ENCODE data around the gene AKAP13.
A peak's percentile ranks its signal among the peaks of the same experiment; 100 is the strongest.
"Not testable (repeated sequence)": the region's sequence is repeated elsewhere in the genome, so short reads cannot be mapped to it uniquely, and the experiment has no call there.

The AKAP13 gene

DNA sequence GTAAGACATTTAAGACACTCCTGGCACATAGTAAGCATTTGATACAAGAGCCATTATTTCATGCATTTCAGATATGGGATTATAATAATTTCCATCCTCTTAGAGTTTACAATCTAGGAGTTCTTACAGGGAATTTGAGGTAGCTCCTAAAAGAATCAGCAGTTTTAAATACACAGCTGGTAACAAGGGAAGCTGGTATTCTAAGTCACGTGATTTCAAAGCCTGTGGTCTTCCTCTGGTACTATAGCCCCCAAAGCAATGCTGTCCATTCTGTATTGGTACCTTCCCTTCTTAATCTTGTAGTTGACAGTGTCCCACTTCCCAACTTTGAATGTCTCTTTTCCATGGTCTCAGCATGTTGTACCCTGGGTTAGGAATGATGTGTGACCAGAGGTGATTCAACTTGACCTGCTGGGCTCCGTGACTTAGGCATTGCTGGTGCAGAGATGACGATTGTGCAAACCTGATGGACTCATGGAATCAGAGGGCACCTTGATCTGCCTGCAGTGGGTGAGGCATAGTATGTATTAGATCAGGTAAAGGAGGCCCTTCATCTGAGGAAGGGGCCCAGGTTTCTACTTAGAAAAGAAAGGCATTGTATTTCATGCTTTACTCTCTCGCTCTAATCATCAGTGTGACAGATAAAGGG lies 122.9 kb downstream of the AKAP13 start:
- no peak for DNase-seq

DNA sequence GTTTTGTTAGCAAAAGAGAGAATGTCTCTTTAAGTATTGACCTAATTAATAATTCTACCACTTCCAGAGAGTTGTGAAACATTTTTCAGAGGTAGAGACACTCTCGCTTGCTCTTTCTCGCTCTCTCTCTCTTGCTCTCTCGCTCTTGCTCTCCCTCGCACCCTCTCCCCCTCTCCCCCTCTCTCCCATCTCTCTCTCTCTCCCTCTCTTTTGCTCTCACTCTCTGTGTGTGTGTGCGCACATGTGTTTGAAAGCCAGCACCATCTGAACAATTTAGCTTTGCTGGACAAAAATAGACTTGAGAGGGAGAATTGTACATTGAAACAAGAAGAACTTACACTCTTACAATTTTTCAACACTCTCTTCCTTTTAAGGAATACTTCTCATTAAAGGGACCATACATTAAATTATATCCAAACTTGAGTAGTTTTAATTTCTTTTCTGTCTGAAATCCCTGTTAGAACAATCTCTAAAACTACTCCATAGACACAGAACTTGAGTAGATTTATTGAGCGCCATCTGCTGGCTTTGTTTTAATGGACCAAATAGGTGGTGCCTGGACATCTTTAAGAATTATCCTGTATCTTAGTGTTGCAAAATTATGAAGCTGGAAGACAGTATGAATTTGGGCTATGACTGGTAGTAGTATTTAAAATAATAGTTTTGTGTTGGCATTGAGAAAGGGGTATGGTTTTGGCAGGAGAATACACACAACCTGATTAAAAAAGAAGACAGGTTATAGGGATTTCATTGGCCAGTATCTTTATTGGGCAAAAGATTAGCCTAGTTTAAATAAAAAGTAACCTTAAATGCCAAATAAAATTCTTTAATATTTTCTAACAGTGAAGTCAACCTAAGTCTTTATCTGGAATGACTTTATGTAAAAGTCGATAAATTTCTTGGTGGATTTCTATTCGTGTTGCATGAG lies 124.6 kb downstream of the AKAP13 start:
- DNase-seq, result peak; percentile 20

DNA sequence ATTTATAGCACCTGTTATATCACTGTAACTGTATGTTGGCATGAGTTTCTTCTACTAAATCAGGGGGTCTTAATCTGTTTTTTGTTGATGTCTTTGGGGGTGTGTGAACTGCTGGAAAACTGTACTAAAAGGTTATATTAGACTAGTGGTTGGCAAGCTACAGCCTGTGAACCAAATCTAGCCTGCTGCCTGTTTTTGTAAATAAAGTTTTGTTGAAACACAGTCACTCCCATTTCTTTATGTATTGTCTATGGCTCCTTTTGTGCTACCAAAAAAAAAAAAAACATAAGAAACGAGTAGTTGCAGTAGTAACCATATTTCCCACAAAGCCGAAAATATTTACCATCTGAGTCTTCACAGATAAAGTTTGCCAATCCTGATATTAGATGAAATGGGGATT lies 126.7 kb downstream of the AKAP13 start:
- no peak for DNase-seq

DNA sequence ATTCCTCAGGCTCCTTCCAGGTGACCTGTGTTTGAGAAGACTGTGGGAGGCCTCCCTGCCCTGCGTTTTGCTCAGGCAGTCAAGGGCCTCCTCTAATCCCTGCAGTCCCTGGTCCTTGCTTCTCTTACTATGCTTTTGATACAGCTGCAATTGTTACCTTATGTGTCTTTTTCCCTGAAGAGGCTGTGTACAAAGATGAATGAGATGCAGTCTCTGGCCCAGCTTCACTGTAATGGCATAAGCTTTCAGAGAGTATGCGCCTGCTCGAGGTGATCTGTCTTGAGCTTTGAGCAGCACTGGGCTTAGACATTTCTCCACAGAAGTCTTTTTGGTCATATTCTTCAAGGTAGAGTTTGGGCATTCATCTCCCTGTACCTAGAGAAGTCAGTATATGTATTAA lies 129.6 kb downstream of the AKAP13 start:
- no peak for DNase-seq

DNA sequence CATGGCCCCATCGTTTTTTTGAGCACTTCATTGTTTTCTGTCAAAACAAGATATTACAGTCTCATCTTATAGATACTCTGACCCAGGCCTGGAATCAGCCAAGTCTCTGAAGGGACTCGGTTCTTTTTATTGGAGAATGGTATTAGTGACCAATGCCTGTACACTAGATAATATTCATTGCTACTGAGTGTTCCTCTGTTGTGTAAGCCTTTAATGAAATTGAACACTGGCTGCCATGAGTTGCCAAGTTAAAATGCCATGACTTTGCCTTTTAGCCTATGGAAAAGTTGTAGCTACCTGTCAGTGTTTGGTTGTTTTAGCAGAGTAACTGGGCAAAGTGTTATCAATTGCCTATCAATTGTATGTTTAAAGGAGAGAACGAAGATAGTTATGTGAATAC lies 134.0 kb downstream of the AKAP13 start:
- DNase-seq, result no peak

DNA sequence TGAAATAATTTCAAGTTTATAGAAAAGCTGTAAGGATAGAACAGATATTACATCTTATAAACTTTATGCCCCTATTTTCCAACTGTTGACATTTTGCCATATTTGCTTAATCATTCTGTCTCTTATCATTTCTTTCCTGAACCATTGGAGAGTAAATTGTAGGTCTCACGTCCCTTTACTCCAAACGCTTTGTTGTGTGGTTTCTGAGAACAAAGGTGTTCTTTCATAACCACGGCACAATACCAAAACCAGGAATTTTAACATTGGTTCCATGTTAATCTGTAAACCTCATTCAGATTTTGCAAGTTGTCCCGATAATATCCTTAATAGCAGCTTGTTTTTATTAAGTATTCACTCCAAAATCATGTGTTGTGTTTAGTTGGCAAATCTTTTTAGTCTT lies 134.8 kb downstream of the AKAP13 start:
- no peak for DNase-seq

DNA sequence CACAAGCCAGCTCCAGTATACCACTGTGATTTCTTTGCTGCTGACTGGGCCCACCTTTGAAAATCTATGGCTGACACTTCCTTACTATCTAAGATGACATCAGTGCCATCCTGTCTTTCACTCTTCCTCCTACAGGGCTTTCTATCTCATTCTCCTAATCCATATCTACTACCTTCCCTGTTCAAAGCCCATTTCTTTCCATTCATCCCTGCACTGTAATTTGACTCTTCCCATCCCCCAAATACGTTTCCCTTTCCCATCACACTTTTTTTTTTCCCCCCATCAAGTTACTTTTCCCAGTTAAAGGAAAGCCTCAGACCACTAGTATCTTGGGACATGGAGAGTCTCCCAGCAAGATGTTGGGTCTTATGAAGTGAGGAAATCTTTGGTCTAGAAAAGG lies 136.7 kb downstream of the AKAP13 start:
- no peak for DNase-seq

DNA sequence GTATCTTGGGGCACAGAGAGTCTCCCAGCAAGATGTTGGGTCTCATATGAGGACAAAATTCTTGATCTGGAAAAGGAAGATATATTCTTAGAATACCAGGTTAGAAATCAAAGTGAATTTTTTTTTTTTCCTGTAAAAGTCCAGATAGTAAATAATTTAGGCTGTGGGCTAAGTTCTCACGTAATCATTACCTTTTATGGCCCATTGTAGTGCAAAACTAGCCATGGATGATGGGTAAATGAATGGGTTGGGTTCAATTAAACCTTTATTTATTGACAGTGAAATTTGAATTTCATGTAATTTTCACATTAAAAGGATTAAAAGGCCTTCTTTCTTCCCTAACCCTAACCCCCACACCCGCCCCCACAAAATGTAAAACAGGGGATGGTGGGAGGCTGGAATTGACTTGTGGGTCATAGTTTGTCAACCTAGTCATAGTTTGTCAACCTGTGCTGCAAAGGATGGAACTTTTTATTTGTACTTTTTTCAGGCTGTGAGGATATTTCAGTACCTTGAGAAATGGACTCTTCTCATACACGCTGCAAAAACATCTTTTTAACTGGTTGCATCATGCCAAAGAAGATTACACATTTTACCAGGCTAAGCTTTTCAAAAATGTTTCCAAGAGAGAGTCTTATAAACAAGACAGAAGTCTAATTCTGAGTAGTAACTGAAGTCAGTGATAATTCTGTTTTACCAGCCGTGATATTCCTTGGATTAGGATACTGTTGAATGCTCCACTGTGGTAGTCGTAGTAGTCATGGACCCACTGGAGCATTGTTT lies 138.8 kb downstream of the AKAP13 start:
- DNase-seq, result no peak

DNA sequence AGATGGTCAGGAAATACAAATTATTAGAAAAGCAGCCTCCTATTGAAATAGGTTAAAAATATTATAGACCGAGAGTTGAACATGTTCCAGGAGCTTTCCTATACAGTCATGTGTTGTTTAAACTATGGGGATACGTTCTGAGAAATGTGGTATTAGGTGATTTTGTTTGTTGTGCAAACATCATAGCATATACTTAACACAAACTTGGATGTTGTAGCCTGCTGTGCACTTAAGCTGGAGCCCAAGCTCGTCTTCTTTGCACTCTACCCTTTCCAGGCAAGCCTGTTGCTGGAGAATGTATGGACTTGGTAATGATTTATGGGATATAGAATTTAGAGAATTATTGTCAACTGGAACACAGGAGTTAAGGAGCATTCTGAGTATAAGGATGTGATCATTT lies 140.2 kb downstream of the AKAP13 start:
- DNase-seq, result no peak

DNA sequence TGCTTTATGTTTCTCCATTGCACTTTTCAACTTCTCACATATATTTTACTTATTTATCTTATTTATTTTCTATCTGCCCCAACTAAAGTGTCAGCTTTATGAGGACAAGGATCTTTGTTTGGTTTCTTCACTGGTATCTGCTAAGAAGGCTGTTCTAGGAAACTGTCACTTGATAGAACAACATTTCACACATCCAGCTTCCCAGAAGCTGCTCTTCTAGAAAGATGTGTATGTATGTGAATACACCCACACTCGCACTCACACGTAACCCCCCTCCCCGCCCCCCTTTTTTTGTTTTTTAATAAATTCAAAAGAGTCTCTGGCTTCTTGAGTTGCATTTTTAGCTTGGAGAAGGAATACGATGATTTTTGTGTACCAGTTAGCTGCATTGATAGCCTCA lies 143.1 kb downstream of the AKAP13 start:
- no peak for DNase-seq

DNA sequence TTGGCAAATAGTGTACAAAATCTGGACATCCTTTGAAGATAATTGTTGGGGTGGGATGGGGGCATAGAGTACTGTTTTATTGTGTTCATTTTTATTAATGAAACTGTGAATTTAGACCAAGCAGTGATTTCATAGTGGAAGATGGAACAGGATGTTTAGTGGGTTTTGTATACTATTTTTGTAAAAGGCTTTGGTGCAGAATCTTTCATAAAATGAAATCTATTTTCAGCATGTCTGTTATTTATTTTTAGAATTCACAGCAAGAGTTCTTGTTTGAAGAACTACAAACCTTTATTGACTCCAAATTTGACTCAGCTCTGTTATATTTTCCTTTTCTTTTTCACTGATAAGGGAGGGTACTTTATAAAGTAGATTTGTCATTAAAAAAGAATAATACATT lies 145.4 kb downstream of the AKAP13 start:
- no peak for DNase-seq

DNA sequence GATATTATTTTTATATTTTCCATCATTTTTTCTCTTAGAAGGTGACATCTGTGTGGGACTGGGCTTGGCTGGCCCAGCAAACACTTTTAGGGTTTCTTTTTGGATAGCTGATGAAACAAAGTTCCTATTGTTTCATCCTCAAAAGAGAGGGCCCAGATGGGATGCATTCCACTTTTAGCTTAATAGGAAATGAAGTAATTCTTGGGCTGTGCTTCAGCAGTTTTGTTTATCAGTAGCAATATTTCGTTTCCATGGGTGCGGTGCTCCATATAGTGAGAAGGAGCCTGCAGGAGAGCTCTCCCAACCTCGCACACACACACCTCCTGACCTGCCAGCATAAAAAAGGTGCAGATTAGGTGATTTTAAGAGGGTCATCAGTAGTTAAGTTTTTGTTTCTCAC lies 147.5 kb downstream of the AKAP13 start:
- no peak for DNase-seq

DNA sequence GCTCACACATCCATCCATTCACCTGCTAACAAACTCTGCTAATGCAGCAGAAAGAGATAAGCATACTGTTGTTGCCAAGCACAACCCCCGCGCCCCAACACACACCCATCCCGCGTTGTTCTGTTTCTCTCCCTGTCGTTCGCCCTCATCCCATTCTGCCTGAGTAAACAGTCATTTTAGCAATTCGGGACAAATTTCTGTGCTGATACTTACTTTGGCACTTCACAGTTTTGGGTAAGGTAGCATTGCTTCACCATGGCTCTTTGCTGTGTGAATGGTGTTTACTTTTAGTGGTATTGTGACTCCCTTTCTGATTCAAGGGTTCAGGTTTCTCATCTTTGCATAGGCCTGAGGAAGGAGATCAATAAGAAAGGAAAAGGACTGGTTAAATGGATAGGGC lies 149.7 kb downstream of the AKAP13 start:
- DNase-seq, result no peak

DNA sequence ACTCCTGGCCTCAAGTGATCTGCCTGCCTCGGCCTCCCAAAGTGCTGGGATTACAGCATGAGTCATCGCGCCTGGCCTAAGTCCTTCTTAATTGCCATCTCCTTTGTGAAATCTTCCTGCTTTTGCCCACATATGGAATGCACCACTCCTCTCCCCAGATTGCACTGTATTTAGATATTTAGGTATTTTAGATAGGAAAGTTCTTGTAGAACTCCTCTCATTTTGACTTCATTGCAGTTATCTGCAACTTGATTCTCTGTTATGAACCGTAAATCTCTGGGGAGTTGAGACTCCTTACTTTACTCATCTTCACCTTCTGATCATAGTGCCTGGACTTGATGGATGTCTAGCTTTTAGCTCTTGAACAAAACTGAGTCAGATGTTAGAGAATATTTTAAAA lies 150.7 kb downstream of the AKAP13 start:
- no peak for DNase-seq

DNA sequence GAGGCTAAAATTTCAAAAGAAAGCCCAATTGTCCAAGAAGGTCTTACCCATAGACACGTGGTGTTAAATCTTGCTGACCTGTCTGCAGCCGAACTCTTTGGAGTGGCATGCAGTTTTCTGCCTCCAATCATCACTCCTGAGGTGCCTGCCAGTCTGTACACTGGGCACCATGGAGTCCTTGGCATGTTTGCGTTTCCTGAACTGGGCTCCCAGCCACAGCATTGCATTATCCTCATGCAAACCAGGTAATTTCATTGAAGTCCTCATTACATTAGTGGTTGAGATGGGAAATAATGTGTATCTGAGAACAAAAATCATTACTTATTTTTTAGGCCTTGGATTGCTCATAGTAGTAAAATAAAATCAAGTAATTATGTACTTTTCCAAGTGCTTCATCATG lies 152.3 kb downstream of the AKAP13 start:
- no peak for DNase-seq

DNA sequence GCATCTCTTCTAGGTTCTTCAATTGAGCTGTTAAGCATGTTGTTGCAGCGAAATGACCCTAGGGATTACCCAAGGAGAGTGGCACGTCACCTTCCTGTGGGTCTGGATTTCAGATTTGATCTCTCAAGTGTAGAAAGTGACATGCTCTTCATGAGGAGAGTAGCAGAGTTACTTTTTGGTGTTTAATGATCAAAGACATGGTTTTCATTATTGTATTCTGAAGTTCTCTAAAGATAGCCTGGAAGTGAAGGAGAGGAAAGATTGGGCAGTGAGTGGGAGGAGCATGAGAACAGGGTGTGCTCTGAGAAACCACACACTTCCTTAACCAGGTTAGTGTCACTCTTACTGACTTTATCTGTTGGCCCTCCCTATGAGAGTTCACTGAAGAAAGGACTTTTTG lies 153.6 kb downstream of the AKAP13 start:
- DNase-seq, result no peak

DNA sequence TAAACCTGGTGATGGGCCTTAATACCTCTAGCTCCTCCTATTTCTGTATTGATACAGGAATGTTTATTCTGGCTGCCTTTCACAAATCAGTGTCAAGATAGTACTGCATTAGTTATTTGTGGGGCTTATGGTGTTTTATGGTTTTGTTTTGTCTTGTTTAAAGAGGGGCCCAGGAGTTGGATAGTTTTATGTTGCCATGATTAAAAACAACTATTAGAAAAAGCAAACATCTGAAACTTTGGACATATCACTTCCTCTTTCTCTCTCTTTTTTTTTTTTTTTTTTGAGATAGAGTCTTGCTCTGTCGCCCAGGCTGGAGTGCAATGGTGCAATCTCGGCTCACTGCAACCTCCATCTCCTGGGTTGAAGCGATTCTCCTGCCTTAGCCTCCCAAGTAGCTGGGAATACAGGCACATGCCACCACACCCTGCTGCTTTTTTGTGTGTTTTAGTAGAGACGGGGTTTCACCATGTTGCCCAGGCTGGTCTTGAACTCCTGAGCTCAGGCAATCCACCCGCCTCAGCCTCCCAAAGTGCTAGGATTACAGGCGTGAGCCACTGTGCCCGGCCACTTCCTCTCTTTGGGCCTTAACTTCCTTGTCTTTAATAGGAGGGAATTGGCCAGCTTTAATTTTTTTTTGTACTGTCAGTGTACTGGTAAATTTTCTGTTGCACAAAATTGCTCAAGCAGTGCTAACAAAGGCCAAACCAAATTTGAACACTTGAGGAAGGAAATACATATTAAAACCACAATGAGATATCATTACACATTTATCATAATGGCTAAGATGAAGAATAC lies 155.3 kb downstream of the AKAP13 start:
- DNase-seq, result not testable (repeated sequence)

DNA sequence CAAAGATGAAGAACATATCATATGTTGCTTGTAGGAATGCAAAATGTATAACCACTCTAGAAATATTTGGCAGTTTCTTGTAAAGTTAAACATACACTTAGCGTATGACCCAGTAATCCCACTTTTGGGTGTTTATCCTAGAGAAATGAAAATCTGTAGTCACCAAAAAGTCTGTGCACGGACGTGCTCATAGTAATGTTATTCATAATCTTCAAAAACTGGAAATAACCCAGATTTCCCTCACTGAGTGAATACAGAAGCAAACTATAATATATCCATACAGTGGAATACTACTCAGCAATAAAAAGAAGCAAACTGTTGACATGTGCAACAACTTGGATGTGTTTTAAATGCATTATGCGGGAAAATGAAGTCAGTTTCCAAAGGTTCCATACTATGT lies 155.9 kb downstream of the AKAP13 start:
- DNase-seq, result no peak

DNA sequence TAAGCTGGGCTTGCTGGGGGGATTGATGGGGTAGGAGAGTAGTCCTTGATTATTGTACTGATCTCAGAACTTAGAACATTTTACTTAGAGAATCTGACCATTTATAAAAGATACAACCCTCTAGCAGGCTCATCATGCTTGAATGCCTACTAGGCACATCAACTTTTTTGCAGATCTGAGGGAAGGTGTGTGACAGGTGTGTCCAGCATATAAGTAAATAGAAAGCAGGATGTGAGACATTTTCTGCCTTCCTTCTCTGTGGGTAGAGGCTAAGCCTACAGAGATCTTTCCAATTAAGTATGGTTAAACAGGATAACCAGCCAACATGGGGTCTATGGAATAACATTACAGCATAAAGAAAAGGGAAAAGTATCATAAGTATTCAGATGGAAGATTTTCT lies 159.1 kb downstream of the AKAP13 start:
- no peak for DNase-seq

DNA sequence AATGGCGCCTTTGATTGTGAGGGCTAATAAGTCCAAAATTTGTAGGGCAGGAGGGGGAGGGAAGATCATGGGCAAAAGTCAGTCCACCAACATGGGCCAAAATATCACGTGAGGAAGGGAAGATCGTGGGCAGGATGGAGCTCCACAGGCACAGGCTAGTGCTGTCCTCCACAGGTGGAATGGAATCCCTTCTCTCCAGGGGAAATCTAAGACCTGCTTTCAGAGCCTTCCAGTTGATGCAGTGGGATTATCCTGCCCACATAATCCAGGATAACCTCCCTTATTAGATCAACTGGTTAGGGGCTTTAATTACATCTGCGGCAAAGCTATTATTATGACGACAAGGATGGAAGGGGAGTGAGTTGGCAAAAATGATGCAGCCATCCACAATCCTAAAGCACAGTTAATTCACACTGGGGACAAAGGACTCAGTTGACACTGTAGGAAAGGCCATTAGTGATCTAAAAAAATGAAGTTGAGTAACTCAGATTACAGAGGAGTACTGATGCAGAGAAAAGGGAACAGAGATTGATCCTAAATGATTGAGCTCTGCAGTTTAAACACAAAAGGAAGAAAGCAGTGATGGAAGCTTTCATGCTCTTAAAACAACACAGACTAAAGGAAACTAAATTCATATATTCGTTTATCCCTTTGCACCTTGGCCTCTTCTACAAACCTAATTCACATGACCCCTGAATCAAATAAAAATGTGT lies 159.8 kb downstream of the AKAP13 start:
- no peak for DNase-seq

DNA sequence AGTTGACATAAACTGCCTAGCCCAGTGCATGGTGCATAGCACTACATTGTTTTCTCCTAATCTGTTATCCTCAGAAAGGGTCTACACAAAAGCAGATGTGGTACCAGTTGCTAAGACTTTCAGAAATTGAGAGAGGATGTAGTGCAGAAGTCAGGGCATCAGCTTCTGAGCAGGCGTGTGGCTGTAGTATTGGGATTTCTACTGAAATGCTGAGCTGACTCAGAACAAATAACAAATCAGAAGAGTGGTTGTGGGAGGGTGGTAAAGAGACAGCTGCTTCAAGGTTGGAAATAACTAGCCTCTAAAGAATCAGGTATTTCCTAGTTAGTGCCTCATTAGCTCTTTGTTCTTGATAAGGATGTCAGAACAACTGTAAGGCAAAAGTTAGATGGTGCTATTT lies 161.3 kb downstream of the AKAP13 start:
- DNase-seq, result no peak

DNA sequence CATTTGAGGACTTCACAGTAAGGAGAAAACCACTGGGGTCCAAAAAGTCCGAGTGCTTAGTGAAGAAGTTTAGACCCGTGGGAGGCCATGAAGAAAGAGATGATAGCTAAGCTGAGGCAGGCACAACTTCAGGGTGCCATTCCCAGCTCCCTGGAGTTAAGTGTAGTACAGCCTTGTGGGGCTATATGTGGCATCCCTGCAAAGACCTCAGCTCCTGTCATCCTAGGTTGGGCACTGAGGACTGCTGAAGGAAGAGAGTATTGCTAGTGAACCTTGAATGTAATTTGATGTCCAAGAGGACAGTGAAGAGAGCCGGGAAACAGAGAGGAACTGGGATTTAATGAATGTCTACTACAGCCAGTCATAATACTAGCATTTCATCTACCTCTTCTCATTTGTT lies 162.1 kb downstream of the AKAP13 start:
- no peak for DNase-seq
